GM19468 (cell line): Measurements from ENCODE around the gene ZBP1.

ENCODE experiments used
- ATAC-seq: cut with Tn5 transposase; IDR thresholded peaks from one replicate; pipeline ENCODE4 v1.9.1; 2021; ENCODE audit warnings: mild to moderate bottlenecking, moderate library complexity, moderate number of reproducible peaks; ENCODE audit not compliant: unreplicated experiment; ENCODE audit errors: extremely low read depth

The ZBP1 gene

DNA sequence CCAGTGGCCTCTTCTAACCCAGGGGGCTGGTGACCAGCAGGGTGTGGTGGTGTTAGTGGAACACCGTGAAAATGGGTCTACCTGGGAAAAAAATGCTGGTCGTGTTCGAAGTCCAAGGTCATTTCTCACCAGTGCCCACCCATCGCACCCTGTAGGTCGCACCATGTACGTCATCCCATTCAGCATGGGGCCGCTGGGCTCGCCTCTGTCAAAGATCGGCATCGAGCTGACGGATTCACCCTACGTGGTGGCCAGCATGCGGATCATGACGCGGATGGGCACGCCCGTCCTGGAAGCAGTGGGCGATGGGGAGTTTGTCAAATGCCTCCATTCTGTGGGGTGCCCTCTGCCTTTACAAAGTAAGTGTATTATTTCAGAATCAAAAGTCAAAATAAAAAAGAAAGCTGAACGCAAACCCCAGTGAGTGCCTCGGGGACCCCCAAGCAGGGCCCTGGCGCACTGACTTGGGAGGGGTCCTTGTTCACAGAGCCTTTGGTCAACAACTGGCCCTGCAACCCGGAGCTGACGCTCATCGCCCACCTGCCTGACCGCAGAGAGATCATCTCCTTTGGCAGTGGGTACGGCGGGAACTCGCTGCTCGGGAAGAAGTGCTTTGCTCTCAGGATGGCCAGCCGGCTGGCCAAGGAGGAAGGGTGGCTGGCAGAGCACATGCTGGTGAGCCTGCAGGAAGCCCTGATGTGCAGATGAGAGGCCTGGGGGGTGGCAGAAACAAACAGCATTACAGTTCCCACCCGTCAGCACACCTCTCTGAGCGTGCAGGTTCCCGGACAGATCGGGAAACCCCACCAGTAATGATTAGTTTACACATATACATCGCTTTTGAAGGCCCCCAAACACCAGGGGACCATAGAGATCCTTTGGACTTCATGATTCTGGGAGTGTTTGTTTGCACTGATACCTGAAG, 57.4 kb downstream of the ZBP1 start:
- no peak for ATAC-seq

DNA sequence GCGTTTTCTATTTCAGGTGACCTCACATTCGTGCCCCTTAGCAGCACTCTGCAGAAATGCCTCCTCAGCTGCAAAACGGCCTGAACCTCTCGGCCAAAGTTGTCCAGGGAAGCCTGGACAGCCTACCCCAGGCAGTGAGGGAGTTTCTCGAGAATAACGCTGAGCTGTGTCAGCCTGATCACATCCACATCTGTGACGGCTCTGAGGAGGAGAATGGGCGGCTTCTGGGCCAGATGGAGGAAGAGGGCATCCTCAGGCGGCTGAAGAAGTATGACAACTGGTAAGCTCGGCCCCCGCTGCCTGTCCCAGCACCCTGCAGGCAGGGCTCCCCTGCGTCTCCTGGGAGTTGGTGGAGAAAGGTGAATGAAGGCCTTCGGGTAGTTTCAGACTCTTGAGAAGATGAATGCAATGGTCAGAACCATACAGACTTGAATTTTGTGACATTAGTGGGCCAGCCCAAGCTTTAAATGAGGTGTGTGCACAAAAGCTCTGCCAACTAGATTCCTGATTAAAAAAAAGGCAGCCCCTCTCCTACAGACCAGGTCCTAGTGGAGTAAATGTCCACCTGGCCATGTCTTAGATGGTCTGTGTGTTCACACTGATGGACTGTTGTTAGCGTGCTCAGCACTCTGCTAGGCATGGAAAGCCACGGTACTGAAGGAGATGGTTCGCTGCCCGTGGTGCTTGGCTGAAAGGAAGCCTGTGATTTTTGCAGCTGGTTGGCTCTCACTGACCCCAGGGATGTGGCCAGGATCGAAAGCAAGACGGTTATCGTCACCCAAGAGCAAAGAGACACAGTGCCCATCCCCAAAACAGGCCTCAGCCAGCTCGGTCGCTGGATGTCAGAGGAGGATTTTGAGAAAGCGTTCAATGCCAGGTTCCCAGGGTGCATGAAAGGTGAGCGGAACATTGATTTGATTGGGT, 58.6 kb downstream of the ZBP1 start:
- ATAC-seq = no peak

GRCh38 chr20:57560554-57561355, 59.5 kb downstream of the ZBP1 start, which contains the start of gene PCK1:
TSS of gene PCK1 (plus strand) at chr20:57561110. CDS start at chr20:57561412, 302 bp downstream.
- no peak for ATAC-seq

GRCh38 chr20:57559658-57560553, 60.3 kb downstream of the ZBP1 start:
- ATAC-seq = no peak

DNA sequence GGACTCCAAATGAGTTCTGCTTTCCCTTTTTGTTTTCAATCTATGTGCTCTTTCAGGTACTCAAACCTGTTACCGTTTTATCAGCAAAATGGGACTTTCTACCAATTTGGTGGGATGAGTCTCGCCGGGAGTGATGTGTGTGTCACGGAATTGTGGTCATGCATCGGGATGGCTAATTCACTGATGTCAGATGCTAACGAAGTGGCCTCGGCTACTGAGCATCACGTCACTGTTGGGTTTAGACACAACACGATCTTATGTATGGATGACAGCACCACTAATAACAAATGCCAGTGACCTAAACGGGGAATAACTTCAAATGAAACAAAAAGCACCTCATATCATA, 61.0 kb downstream of the ZBP1 start:
- ATAC-seq = no peak

- no peak for ATAC-seq
These were observed 61.5 kb downstream of the ZBP1 start for GRCh38 chr20:57558614-57559288.

DNA sequence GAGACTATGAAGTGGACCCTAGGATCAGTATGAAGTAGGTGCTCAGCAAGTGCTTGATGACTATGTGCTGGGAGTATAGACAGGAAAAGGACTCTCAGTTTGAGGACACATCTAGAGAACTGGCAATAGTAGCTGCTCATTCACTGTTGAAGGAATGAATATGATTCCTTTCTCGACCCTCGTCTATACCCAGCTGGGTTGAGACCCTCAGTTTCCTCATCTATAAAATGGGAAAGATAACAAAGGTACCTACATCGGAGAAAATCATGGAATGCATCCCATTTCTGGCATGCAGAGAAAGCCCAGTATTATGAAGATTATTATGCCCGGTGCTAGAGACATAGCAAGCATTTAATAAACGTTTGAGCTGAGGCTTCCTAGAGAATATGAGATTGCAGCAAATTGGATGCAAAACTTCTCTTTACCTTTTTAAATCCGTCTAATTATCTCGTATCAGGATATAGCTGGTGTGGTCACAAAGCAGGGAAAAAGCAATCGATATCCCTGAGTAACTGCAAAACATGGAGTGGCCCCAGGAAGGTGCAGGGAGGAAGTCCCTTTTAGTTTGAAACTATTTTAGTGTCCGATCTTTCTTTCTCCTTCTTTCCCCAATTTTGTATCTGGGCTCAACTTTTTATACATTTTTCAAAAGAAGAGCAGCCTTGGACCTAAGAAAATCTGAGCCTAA, 62.2 kb downstream of the ZBP1 start:
- no peak for ATAC-seq

GRCh38 chr20:57556980-57557274, 63.3 kb downstream of the ZBP1 start:
- no peak for ATAC-seq

- ATAC-seq = no peak
These were observed 64.6 kb downstream of the ZBP1 start for GRCh38 chr20:57555457-57556184.
